ENCODE measurements around the gene OMA1.

- TF ChIP-seq CTCF (IDR thresholded peaks at IDR 0.05; ENCODE audit: low read length) (no peak), EZH2 (optimal IDR thresholded peaks at IDR 0.05; ENCODE audit: low read depth, low read length) (no peak), EZH2phosphoT487 (IDR thresholded peaks at IDR 0.05; ENCODE audit: low read length) (no peak)
These were observed 44.0 kb downstream of the OMA1 start for GRCh38 chr1:58502519-58502918.
